ENCODE measurements around the gene AIRE.
"Not testable (repeated sequence)": the region's sequence is repeated elsewhere in the genome, so short reads cannot be mapped to it uniquely, and the experiment has no call there.

The AIRE gene

GRCh38 chr21:44279354-44280260 is 6.1 kb upstream of the AIRE start:
- no peak for TF ChIP-seq CTCF (IDR thresholded peaks at IDR 0.05; ENCODE audit: low read depth, low read length)

DNA sequence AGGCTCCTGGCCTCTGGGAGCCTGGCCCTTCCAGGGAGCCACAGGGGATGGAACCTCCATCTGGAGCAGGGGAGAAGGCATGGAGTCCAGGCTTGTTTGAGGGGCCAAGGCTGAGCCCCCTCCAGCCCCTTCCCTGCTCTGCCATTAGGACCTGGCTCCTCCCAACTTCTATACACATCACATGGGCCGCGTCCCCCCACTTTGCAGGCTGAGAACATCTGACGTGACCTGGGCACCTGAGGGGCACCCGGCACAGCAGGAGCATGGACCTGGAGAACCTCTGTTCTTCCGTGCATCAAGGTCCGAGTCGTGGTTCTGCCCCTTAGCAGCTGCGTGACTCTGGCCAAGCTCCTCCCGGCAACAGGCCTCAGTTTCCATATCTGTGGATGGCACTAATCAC is 3.9 kb upstream of the AIRE start:
- Histone ChIP-seq H3K27me3 (no peaks in the 10 kb centered on the region), H3K4me1 (no peaks in the 10 kb centered on the region), H3K4me3 (ENCODE audit: low read depth, low read length) (no peak overlapping the region), H3K9me3 (no peaks in the 10 kb centered on the region), H3K36me3 (no peaks in the 10 kb centered on the region)
- no peak for TF ChIP-seq CTCF (IDR thresholded peaks at IDR 0.05; ENCODE audit: low read depth, low read length)
- no peak for DNase-seq

More at GRCh38 chr21:44279354-44280260, 6.1 kb upstream of the AIRE start:
- no peaks in the 10 kb centered on the region for H3K4me1 ChIP-seq
- no peaks in the 10 kb centered on the region for H3K27me3 ChIP-seq
- H3K9me3 ChIP-seq: no peaks in the 10 kb centered on the region
- H3K4me3 ChIP-seq (ENCODE audit: low read depth, low read length): no peak overlapping the region
- DNase-seq: no peak
- no peaks in the 10 kb centered on the region for H3K36me3 ChIP-seq

DNA sequence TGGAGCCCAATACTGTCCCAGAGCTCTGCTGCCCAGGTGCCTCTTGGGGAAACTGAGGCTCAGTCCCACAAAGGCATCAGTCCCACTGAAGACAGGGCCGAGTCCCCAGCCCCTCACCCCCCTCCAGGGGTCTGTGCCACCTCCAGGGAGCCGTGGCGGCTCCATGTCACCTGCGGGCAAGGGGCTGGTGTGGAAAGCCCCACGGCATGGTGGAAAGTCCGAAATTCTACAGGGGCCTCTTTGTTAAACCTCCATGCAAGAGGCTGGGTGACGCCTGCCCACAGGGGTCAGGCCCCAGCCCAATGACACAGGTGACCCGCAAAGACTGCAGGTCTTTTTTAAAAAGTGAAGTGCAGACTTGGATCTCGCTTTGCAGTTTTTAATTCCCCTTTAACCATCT is 3.3 kb upstream of the AIRE start:
- no peak for DNase-seq
- Histone ChIP-seq H3K36me3 (no peaks in the 10 kb centered on the region), H3K9me3 (no peaks in the 10 kb centered on the region), H3K4me3 (ENCODE audit: low read depth, low read length) (no peak overlapping the region), H3K27me3 (no peaks in the 10 kb centered on the region), H3K4me1 (no peaks in the 10 kb centered on the region)
- TF ChIP-seq CTCF (IDR thresholded peaks at IDR 0.05; ENCODE audit: low read depth, low read length): no peak

DNA sequence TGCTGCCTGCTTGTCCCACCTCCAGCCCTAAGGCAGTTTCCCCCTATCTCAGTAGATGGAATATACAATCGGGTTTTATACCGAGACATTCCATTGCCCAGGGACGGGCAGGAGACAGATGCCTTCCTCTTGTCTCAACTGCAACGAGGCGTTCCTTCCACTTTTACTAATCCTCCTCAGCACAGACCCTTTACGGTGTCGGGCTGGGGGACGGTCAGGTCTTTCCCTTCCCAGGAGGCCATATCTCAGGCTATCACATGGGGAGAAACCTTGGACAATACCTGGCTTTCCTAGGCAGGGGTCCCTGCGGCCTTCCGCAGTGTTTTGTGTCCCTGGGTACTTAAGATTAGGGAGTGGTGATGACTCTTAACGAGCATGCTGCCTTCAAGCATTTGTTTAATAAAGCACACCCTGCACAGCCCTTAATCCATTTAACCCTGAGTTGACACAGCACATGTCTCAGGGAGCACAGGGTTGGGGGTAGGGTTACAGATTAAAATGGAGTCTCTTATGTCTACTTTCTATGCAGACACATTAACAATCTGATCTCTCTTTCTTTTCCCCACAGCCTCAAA is 2.4 kb upstream of the AIRE start:
- H3K27me3 ChIP-seq; H3K36me3 ChIP-seq; H3K9me3 ChIP-seq; H3K4me1 ChIP-seq; H3K4me3 ChIP-seq (ENCODE audit: low read depth, low read length); DNase-seq: not testable (repeated sequence)

DNA sequence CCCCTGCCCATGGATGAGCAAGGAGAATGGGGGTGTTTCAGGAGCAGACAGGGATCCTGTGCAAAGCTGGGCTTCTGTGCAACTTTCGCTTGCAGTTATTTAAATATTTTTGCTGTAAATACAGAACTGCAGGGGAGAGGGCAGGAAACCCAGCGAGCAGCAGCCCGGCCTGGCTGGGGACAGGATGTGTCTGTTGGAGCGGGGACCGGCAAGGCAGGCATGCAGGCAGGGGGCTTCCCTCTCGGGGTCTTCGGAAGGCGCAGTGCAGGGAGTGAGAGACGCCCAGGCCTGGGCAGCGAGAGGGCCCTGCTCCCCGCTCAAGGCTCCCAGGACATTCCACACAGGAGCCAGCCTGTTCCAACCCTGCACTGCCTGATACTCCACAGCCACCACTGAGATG is 1.7 kb upstream of the AIRE start:
- Histone ChIP-seq H3K9me3 (no peaks in the 10 kb centered on the region), H3K36me3 (no peaks in the 10 kb centered on the region), H3K4me1 (no peaks in the 10 kb centered on the region), H3K4me3 (ENCODE audit: low read depth, low read length) (no peak overlapping the region), H3K27me3 (no peaks in the 10 kb centered on the region)
- no peak for TF ChIP-seq CTCF (IDR thresholded peaks at IDR 0.05; ENCODE audit: low read depth, low read length)
- DNase-seq: no peak

GRCh38 chr21:44286086-44286715 is 525 bp downstream of the AIRE start:
- Histone ChIP-seq H3K4me3 (ENCODE audit: low read depth, low read length) (no peak overlapping the region), H3K27me3 (no peaks in the 10 kb centered on the region), H3K4me1 (no peaks in the 10 kb centered on the region), H3K36me3 (no peaks in the 10 kb centered on the region), H3K9me3 (no peaks in the 10 kb centered on the region)
- no peak for TF ChIP-seq CTCF (IDR thresholded peaks at IDR 0.05; ENCODE audit: low read depth, low read length)
- DNase-seq: no peak

Measured in BE2C (cell line).